ENCODE data around the gene MIPOL1. TPM values are rescaled to one million over a fixed set of nuclear protein-coding genes. Genes with fewer than 3 reads are reported as not detected.

The MIPOL1 gene
- total and polyA plus RNA-seq, 2 of the 4 experiments (the other 2 are of a cell fraction), result 2.7 to 5.9 TPM

DNA sequence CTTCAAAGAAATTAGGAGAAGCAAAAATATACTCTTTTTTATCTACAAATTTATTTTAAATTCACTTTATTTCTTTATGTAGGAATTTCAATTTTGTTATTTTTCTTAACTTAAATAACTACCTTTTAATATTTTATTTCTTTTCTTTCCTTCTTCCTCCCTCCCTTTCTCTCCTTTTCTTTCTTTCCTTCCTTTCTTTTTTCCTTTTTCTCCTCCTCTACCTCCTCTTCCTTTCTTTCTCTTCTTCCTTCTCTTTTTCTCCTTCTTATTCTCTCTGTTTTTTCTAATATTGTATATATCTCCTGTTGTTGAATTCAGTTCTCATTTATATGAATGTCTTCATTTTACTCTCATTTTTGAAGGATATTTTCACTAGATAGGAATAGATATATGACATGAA is 127.6 kb downstream of the MIPOL1 start:
- H2BK120ac ChIP-seq (ENCODE audit: low read depth, low read length), result no peak overlapping the region
- no peak overlapping the region for H2AK5ac ChIP-seq (ENCODE audit: low read depth, low read length)
- H3K9me1 ChIP-seq (ENCODE audit: insufficient read depth, low read length), result no peaks in the 10 kb centered on the region
- dilution Hi-C loops (cut with HindIII; ENCODE audit: low sequenced_read_pairs, unreplicated experiment) (no loop called here), in situ Hi-C loops (cut with MboI; ENCODE audit: low sequenced_read_pairs) (no loop called here), intact Hi-C loops (cut with micrococcal nuclease) (no loop called here)
- H3K9ac ChIP-seq (ENCODE audit: low read depth, low read length), result no peak overlapping the region
- H3K18ac ChIP-seq (ENCODE audit: low read depth, low read length), result no peak overlapping the region
- H4K91ac ChIP-seq (ENCODE audit: insufficient read depth, low read depth, low read length), result no peak overlapping the region
- H2BK15ac ChIP-seq (ENCODE audit: low read depth, low read length), result no peak overlapping the region
- ATAC-seq (ENCODE audit: low read depth) (no peak), DNase-seq (no peak)
- H3K4me1 ChIP-seq (ENCODE audit: control insufficient read depth, insufficient read depth, low read length), result no peaks in the 10 kb centered on the region
- no peak overlapping the region for H3K23ac ChIP-seq (ENCODE audit: low read depth, low read length)
- TF ChIP-seq BHLHE40 (IDR thresholded peaks at IDR 0.05; ENCODE audit: low read depth, low read length), result no peak
- TF ChIP-seq SMC3 (IDR thresholded peaks at IDR 0.05; ENCODE audit: low read depth, low read length), result no peak
- TF ChIP-seq RFX5 (IDR thresholded peaks at IDR 0.05; ENCODE audit: low read depth, low read length), result no peak
- TF ChIP-seq, protein P1, sequence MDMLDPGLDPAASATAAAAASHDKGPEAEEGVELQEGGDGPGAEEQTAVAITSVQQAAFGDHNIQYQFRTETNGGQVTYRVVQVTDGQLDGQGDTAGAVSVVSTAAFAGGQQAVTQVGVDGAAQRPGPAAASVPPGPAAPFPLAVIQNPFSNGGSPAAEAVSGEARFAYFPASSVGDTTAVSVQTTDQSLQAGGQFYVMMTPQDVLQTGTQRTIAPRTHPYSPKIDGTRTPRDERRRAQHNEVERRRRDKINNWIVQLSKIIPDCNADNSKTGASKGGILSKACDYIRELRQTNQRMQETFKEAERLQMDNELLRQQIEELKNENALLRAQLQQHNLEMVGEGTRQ (IDR thresholded peaks at IDR 0.05; ENCODE audit: low read depth, low read length), result no peak
- TF ChIP-seq MAZ (IDR thresholded peaks at IDR 0.05; ENCODE audit: borderline replicate concordance, low read depth, low read length), result no peak
- no peak for TF ChIP-seq FOS (IDR thresholded peaks at IDR 0.05; ENCODE audit: low read depth, low read length)
- no peak for TF ChIP-seq POLR2A (IDR thresholded peaks at IDR 0.05; ENCODE audit: low read depth, low read length)
- TF ChIP-seq CEBPB (IDR thresholded peaks at IDR 0.05; ENCODE audit: low read depth, low read length), result no peak
- TF ChIP-seq MAFK (IDR thresholded peaks at IDR 0.05; ENCODE audit: low read depth, low read length), result no peak
- TF ChIP-seq NFE2L2 (IDR thresholded peaks at IDR 0.05; ENCODE audit: low read depth, low read length), result no peak
- TF ChIP-seq CHD1 (IDR thresholded peaks at IDR 0.05; ENCODE audit: low read depth, low read length), result no peak
- TF ChIP-seq, protein P2, sequence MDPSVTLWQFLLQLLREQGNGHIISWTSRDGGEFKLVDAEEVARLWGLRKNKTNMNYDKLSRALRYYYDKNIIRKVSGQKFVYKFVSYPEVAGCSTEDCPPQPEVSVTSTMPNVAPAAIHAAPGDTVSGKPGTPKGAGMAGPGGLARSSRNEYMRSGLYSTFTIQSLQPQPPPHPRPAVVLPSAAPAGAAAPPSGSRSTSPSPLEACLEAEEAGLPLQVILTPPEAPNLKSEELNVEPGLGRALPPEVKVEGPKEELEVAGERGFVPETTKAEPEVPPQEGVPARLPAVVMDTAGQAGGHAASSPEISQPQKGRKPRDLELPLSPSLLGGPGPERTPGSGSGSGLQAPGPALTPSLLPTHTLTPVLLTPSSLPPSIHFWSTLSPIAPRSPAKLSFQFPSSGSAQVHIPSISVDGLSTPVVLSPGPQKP (IDR thresholded peaks at IDR 0.05; ENCODE audit: borderline replicate concordance, low read depth, low read length), result no peak
- TF ChIP-seq MXI1 (IDR thresholded peaks at IDR 0.05; ENCODE audit: borderline replicate concordance, low read depth, low read length), result no peak
- TF ChIP-seq, protein P3, sequence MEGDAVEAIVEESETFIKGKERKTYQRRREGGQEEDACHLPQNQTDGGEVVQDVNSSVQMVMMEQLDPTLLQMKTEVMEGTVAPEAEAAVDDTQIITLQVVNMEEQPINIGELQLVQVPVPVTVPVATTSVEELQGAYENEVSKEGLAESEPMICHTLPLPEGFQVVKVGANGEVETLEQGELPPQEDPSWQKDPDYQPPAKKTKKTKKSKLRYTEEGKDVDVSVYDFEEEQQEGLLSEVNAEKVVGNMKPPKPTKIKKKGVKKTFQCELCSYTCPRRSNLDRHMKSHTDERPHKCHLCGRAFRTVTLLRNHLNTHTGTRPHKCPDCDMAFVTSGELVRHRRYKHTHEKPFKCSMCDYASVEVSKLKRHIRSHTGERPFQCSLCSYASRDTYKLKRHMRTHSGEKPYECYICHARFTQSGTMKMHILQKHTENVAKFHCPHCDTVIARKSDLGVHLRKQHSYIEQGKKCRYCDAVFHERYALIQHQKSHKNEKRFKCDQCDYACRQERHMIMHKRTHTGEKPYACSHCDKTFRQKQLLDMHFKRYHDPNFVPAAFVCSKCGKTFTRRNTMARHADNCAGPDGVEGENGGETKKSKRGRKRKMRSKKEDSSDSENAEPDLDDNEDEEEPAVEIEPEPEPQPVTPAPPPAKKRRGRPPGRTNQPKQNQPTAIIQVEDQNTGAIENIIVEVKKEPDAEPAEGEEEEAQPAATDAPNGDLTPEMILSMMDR (conservative IDR thresholded peaks at IDR 0.05; ENCODE audit: low read depth, low read length), result no peak
- no peak for TF ChIP-seq RCOR1 (IDR thresholded peaks at IDR 0.05; ENCODE audit: insufficient replicate concordance, low read length)
- BruUV-seq (replicated peaks), result no TSS peak
- H3K36me3 ChIP-seq (ENCODE audit: control insufficient read depth, insufficient read depth, low read length), result no peaks in the 10 kb centered on the region
- no peak overlapping the region for H4K5ac ChIP-seq (ENCODE audit: low read depth, low read length)
- H3K4ac ChIP-seq (ENCODE audit: low read depth, low read length), result no peak overlapping the region
- no peak overlapping the region for H2AFZ ChIP-seq (replicated peaks; ENCODE audit: low read length, poor library complexity)
- H3K27ac ChIP-seq (ENCODE audit: insufficient read depth, low read length), result no peak overlapping the region
- POLR2A ChIA-PET (ENCODE audit: unreplicated experiment), result no interaction called here
- H3K14ac ChIP-seq (replicated peaks; ENCODE audit: low read depth, low read length), result no peak overlapping the region
- no peak overlapping the region for H3K4me2 ChIP-seq (ENCODE audit: low read depth, low read length)
- no peak overlapping the region for H2BK20ac ChIP-seq (ENCODE audit: low read depth, low read length)
- H3K27me3 ChIP-seq (ENCODE audit: control insufficient read depth, insufficient read depth, low read length), result no peaks in the 10 kb centered on the region
- CTCF ChIA-PET, result no interaction called here
- H3K56ac ChIP-seq (ENCODE audit: extremely low read depth, insufficient read depth, low read length), result no peak overlapping the region
- no peaks in the 10 kb centered on the region for H4K20me1 ChIP-seq (ENCODE audit: insufficient read depth, low read length)
- H4K8ac ChIP-seq (ENCODE audit: low read depth in 2 of 2, low read length in 2 of 2), result no peak overlapping the region
- no peaks in the 10 kb centered on the region for H3K79me1 ChIP-seq (ENCODE audit: low read depth in 1 of 2, low read length in 2 of 2)
- H3K4me3 ChIP-seq (ENCODE audit: insufficient read depth, low read depth, low read length), result no peak overlapping the region
- H2AK9ac ChIP-seq (replicated peaks; ENCODE audit: low read depth, low read length, poor library complexity), result no peak overlapping the region
- no peak overlapping the region for H2BK5ac ChIP-seq (ENCODE audit: low read depth, low read length, poor library complexity, severe bottlenecking)
- H3K9me3 ChIP-seq (ENCODE audit: control insufficient read depth, insufficient read depth, low read length), result no peaks in the 10 kb centered on the region
